Measurements from ENCODE around the gene GNAS-AS1. TPM values are rescaled to one million over a fixed set of nuclear protein-coding genes. Genes with fewer than 3 reads are reported as not detected.
A peak's percentile ranks its signal among the peaks of the same experiment; 100 is the strongest.

The GNAS-AS1 gene
- total RNA-seq: 1 to 10 TPM in 1 of 6 donors, under 1 TPM in 4, not detected in 1; 0.30 to 2.1 (median 0.54) TPM

DNA sequence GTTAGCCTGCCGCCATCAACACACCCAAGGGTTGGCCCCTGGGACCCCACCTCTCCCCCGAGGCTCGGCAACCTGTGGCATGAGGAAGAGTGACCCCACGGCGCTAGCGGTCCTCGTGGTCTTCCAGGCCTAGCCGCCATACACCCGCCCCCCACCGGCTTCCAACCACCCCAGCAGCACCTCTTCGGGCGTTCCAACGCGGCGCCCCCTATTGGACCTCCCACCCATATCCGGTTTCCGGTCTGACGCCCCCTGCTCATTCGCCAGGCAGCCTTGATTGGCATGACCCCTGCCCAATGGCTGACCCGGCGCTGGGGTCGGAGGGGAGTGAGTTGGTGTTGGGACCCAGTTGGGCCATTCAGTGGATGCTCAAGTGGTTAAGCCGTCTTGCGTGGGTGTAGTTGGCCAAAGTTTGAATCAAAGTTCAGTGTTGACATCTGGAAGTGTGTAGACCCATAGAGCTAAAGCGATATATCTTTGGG, at the start of gene GNAS-AS1:
Gene GNAS-AS1, minus strand, starts transcription at position 210 of the 482 bp plus-strand sequence.
- TF ChIP-seq, protein P1, sequence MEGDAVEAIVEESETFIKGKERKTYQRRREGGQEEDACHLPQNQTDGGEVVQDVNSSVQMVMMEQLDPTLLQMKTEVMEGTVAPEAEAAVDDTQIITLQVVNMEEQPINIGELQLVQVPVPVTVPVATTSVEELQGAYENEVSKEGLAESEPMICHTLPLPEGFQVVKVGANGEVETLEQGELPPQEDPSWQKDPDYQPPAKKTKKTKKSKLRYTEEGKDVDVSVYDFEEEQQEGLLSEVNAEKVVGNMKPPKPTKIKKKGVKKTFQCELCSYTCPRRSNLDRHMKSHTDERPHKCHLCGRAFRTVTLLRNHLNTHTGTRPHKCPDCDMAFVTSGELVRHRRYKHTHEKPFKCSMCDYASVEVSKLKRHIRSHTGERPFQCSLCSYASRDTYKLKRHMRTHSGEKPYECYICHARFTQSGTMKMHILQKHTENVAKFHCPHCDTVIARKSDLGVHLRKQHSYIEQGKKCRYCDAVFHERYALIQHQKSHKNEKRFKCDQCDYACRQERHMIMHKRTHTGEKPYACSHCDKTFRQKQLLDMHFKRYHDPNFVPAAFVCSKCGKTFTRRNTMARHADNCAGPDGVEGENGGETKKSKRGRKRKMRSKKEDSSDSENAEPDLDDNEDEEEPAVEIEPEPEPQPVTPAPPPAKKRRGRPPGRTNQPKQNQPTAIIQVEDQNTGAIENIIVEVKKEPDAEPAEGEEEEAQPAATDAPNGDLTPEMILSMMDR (IDR thresholded peaks at IDR 0.05): no peak
- no peak for TF ChIP-seq POLR2A (IDR thresholded peaks at IDR 0.05)
- TF ChIP-seq EP300 (IDR thresholded peaks at IDR 0.05): no peak
- TF ChIP-seq POLR2AphosphoS5 (IDR thresholded peaks at IDR 0.05): no peak
- no peaks in the 10 kb centered on the region for H3K36me3 ChIP-seq
- H3K9me3 ChIP-seq: no peaks in the 10 kb centered on the region
- peak within 1 kb of the TSS in 3 of 4 donors; percentile 43 to 51 (median 50) for H3K4me3 ChIP-seq
- no peak within 1 kb of the TSS for H3K27ac ChIP-seq
- peak; percentile 61 to 92 for DNase-seq
- H3K4me1 ChIP-seq: peaks cover 9 to 30% (median 20%) of the 10 kb centered on the region in 4 donors
- 53 to 65% methylated on average over 14 to 25 of the region's 25 CpGs for WGBS, 2 donors
- ATAC-seq (ENCODE audit: low FRiP score in 2 of 2): peak; percentile 66 to 80
- H3K27me3 ChIP-seq: peaks cover 0 to 36% (median 16%) of the 10 kb centered on the region in 4 donors

DNA sequence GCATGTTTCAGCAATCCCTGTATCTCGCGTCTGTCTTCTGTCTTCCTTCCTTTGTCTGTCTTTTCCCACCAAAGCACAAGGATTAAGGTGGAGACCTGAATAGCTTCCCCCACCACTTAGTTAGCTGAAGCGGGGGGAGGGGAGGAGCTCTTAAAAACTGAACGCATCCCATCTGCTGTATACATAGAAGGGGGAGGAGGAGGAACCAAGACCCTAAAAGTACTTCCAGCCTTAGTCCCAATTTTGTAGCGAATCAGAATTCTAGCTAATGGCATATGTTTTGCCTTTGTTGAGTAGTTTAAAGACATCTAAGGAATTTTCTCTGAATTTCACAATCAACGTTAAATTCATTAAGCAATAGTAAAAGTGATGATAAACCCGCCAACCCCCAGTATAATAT, 49.7 kb upstream of the GNAS-AS1 start:
- Histone ChIP-seq H3K4me3 (no peak overlapping the region), H3K4me1 (peaks cover 24 to 40% (median 30%) of the 10 kb centered on the region in 4 donors)
- ATAC-seq (ENCODE audit: low FRiP score in 2 of 2): no peak

DNA sequence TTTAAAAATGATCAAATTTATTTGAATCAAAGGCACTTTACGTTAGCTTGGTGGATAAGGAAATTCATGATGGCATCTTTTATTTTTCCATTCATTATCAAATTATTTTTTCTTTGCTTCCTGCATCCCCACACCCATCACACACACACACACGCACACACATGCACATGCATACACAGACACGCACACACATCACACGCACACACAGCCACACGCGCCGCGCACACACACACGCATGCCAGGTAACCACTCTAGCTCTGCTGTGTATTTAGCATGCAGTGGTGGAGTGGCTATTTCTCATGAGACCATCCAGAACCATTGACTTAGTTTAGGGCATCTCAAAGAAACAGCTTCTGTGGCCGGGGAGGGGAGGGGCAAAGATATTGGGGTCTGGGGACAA, 48.8 kb upstream of the GNAS-AS1 start:
- Histone ChIP-seq H3K36me3 (peaks cover 0 to 32% (median 11%) of the 10 kb centered on the region in 4 donors), H3K27me3 (no peaks in the 10 kb centered on the region), H3K4me1 (peaks cover 33 to 48% (median 39%) of the 10 kb centered on the region in 4 donors), H3K4me3 (no peak overlapping the region), H3K9me3 (no peaks in the 10 kb centered on the region), H3K27ac (no peak overlapping the region)
- DNase-seq (peak in 1 of 2 donors; percentile 60), ATAC-seq (ENCODE audit: low FRiP score in 2 of 2) (no peak)
- WGBS, 2 donors: 86 to 90% methylated on average over 10 of the region's 10 CpGs
- TF ChIP-seq POLR2A (IDR thresholded peaks at IDR 0.05) (no peak), EP300 (IDR thresholded peaks at IDR 0.05) (no peak), POLR2AphosphoS5 (IDR thresholded peaks at IDR 0.05) (no peak)
- TF ChIP-seq, protein P1 (IDR thresholded peaks at IDR 0.05): no peak

More for the DNA sequence above, 49.7 kb upstream of the GNAS-AS1 start:
- TF ChIP-seq, protein P1 (IDR thresholded peaks at IDR 0.05): no peak
- TF ChIP-seq EP300 (IDR thresholded peaks at IDR 0.05) (no peak), POLR2AphosphoS5 (IDR thresholded peaks at IDR 0.05) (no peak), POLR2A (IDR thresholded peaks at IDR 0.05) (no peak)
- Histone ChIP-seq H3K36me3 (peaks cover 6 to 41% (median 15%) of the 10 kb centered on the region in 4 donors), H3K27ac (no peak overlapping the region), H3K9me3 (no peaks in the 10 kb centered on the region), H3K27me3 (no peaks in the 10 kb centered on the region)
- 64 to 73% methylated on average over 7 of the region's 7 CpGs for WGBS, 2 donors
- DNase-seq: no peak

DNA sequence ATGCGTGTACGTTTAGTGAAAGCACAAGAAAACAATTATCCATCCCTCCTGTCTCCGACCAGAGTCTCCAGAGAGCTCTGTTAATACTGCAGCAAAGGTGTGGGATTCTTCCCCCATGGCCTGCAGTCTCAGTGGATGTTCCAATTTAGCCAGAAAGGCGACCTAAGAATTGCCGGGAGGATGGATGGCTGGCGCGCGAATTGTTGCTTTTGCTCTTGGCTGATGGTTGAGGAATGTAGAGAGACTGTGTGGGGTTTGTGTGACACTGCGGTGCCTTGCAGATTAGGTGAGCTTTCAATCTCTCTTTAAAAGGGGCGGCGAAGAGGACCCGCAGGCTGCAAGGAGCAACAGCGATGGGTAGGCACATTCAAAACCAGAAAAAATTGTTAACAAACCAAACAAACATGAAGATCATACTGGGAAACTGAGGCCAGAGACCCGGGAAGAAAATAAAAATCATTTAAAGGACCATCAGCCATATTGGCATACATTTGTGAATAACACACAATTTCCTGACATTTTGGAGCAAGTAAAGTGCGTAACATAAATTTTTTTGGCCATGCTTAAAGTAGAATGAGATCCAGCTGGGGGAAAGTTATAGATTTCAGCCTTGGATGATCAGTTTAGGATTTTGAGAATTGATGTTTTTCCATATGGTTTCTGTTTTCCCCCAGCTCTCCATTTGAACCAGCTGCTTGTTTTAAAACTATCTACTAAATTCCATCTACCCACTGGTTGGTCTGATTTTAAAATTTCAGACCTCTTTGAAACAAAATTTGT, 48.1 kb upstream of the GNAS-AS1 start:
- H3K9me3 ChIP-seq: no peaks in the 10 kb centered on the region
- peaks cover 0 to 25% (median 6%) of the 10 kb centered on the region in 4 donors for H3K36me3 ChIP-seq
- ATAC-seq (ENCODE audit: low FRiP score in 2 of 2): no peak
- H3K4me1 ChIP-seq: peaks cover 40 to 55% (median 46%) of the 10 kb centered on the region in 4 donors
- no peak overlapping the region for H3K4me3 ChIP-seq
- 77 to 83% methylated on average over 15 of the region's 15 CpGs for WGBS, 2 donors
- no peak for DNase-seq
- no peak for TF ChIP-seq POLR2A (IDR thresholded peaks at IDR 0.05)
- TF ChIP-seq EP300 (IDR thresholded peaks at IDR 0.05): no peak
- TF ChIP-seq, protein P1 (IDR thresholded peaks at IDR 0.05): no peak
- TF ChIP-seq POLR2AphosphoS5 (IDR thresholded peaks at IDR 0.05): no peak
- H3K27me3 ChIP-seq: no peaks in the 10 kb centered on the region
- H3K27ac ChIP-seq: no peak overlapping the region
